Measurements from ENCODE around the gene EFCAB13.

- TF ChIP-seq, protein P1, sequence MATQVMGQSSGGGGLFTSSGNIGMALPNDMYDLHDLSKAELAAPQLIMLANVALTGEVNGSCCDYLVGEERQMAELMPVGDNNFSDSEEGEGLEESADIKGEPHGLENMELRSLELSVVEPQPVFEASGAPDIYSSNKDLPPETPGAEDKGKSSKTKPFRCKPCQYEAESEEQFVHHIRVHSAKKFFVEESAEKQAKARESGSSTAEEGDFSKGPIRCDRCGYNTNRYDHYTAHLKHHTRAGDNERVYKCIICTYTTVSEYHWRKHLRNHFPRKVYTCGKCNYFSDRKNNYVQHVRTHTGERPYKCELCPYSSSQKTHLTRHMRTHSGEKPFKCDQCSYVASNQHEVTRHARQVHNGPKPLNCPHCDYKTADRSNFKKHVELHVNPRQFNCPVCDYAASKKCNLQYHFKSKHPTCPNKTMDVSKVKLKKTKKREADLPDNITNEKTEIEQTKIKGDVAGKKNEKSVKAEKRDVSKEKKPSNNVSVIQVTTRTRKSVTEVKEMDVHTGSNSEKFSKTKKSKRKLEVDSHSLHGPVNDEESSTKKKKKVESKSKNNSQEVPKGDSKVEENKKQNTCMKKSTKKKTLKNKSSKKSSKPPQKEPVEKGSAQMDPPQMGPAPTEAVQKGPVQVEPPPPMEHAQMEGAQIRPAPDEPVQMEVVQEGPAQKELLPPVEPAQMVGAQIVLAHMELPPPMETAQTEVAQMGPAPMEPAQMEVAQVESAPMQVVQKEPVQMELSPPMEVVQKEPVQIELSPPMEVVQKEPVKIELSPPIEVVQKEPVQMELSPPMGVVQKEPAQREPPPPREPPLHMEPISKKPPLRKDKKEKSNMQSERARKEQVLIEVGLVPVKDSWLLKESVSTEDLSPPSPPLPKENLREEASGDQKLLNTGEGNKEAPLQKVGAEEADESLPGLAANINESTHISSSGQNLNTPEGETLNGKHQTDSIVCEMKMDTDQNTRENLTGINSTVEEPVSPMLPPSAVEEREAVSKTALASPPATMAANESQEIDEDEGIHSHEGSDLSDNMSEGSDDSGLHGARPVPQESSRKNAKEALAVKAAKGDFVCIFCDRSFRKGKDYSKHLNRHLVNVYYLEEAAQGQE (IDR thresholded peaks at IDR 0.05; ENCODE audit: insufficient read depth in 1 of 2, low read depth in 2 of 2, low read length in 2 of 2) = no peak
- TF ChIP-seq POLR2AphosphoS5 (IDR thresholded peaks at IDR 0.05; ENCODE audit: low read depth, low read length) (no peak), TAF1 (IDR thresholded peaks at IDR 0.05; ENCODE audit: borderline replicate concordance, insufficient read depth, low read length) (no peak), SIN3A (IDR thresholded peaks at IDR 0.05; ENCODE audit: borderline replicate concordance, insufficient read depth, low read length) (no peak), FOXP2 (optimal IDR thresholded peaks at IDR 0.05; ENCODE audit: borderline replicate concordance, extremely low read depth, extremely low read length, insufficient read depth) (no peak)
These were observed 45.8 kb upstream of the EFCAB13 start for GRCh38 chr17:47277921-47278320.

Data from PFSK-1 (cell line).